ENCODE measurements around the gene FPR2. TPM values are rescaled to one million over a fixed set of nuclear protein-coding genes. Genes with fewer than 3 reads are reported as not detected.

FPR2 gene
- total RNA-seq, 1 experiment from 2014 or later: not detected

GRCh38 chr19:51722492-51722891, 38.5 kb upstream of the FPR2 start:
- Mint-ChIP-seq H3K27ac (ENCODE audit: unreplicated experiment) (no peak overlapping the region), H3K4me3 (ENCODE audit: unreplicated experiment) (no peak overlapping the region), H3K4me1 (ENCODE audit: low read depth, unreplicated experiment) (no peaks in the 10 kb centered on the region), H3K9me3 (ENCODE audit: unreplicated experiment) (peaks cover 30% of the 10 kb centered on the region), H3K36me3 (ENCODE audit: insufficient read depth, unreplicated experiment) (no peaks in the 10 kb centered on the region), H3K27me3 (ENCODE audit: insufficient read depth, unreplicated experiment) (peaks cover 6% of the 10 kb centered on the region)
- no peaks in the 10 kb centered on the region for H3K36me3 ChIP-seq (ENCODE audit: control insufficient read depth, insufficient read depth, low read length)
- ChIA-PET CTCF (no interaction called here), POLR2A (no interaction called here)
- no peak for DNase-seq
- intact Hi-C loops (cut with micrococcal nuclease; ENCODE audit: unreplicated experiment): no loop called here
- H3K9me3 ChIP-seq: 0 out of 2 replicates have a peak, but pooled peaks cover 5% of the 10 kb centered on the region
- no TSS peak for BruUV-seq (replicated peaks)
- no peak for TF ChIP-seq CTCF (IDR thresholded peaks at IDR 0.05; ENCODE audit: insufficient read depth in 1 of 2, low read depth in 1 of 2, low read length in 1 of 2, severe bottlenecking in 1 of 2, unreplicated experiment in 1 of 2)
- H3K4me1 ChIP-seq: no peaks in the 10 kb centered on the region
- H3K27me3 ChIP-seq (replicated peaks; ENCODE audit: control insufficient read depth, insufficient read depth, low read length): no peaks in the 10 kb centered on the region
- no peak overlapping the region for H3K4me3 ChIP-seq (ENCODE audit: low read depth, low read length)

GRCh38 chr19:51724543-51724942, 36.4 kb upstream of the FPR2 start:
- Mint-ChIP-seq H3K4me1 (ENCODE audit: low read depth, unreplicated experiment) (no peaks in the 10 kb centered on the region), H3K9me3 (ENCODE audit: unreplicated experiment) (peaks cover 26% of the 10 kb centered on the region), H3K27me3 (ENCODE audit: insufficient read depth, unreplicated experiment) (peaks cover 6% of the 10 kb centered on the region), H3K36me3 (ENCODE audit: insufficient read depth, unreplicated experiment) (no peaks in the 10 kb centered on the region), H3K27ac (ENCODE audit: unreplicated experiment) (no peak overlapping the region), H3K4me3 (ENCODE audit: unreplicated experiment) (no peak overlapping the region)
- no peaks in the 10 kb centered on the region for H3K4me1 ChIP-seq
- no peaks in the 10 kb centered on the region for H3K36me3 ChIP-seq (ENCODE audit: control insufficient read depth, insufficient read depth, low read length)
- H3K4me3 ChIP-seq (ENCODE audit: low read depth, low read length): no peak overlapping the region
- no peak for TF ChIP-seq CTCF (IDR thresholded peaks at IDR 0.05; ENCODE audit: insufficient read depth in 1 of 2, low read depth in 1 of 2, low read length in 1 of 2, severe bottlenecking in 1 of 2, unreplicated experiment in 1 of 2)
- CTCF ChIA-PET: no interaction called here
- BruUV-seq (replicated peaks): no TSS peak
- no peak for DNase-seq
- intact Hi-C loops (cut with micrococcal nuclease; ENCODE audit: unreplicated experiment): no loop called here
- POLR2A ChIA-PET: interaction anchor here (0.6 kb wide), 1 partner anchor 385 kb away, joined by 3 read pairs; no protein-coding TSS in a partner anchor
- H3K27me3 ChIP-seq (replicated peaks; ENCODE audit: control insufficient read depth, insufficient read depth, low read length): no peaks in the 10 kb centered on the region
- H3K9me3 ChIP-seq: no peaks in the 10 kb centered on the region; the same call in 1 of the 2 replicates

GRCh38 chr19:51726049-51726448, 34.9 kb upstream of the FPR2 start:
- no peak overlapping the region for H3K27ac Mint-ChIP-seq (ENCODE audit: unreplicated experiment)
- H3K9me3 Mint-ChIP-seq (ENCODE audit: unreplicated experiment): peaks cover 34% of the 10 kb centered on the region
- no peaks in the 10 kb centered on the region for H3K4me1 Mint-ChIP-seq (ENCODE audit: low read depth, unreplicated experiment)
- ChIA-PET POLR2A (no interaction called here), CTCF (no interaction called here)
- no peaks in the 10 kb centered on the region for H3K4me1 ChIP-seq
- no peaks in the 10 kb centered on the region for H3K27me3 ChIP-seq (replicated peaks; ENCODE audit: control insufficient read depth, insufficient read depth, low read length)
- peaks cover 6% of the 10 kb centered on the region for H3K27me3 Mint-ChIP-seq (ENCODE audit: insufficient read depth, unreplicated experiment)
- DNase-seq: no peak
- no peak overlapping the region for H3K4me3 ChIP-seq (ENCODE audit: low read depth, low read length)
- H3K36me3 ChIP-seq (ENCODE audit: control insufficient read depth, insufficient read depth, low read length): no peaks in the 10 kb centered on the region
- H3K4me3 Mint-ChIP-seq (ENCODE audit: unreplicated experiment): no peak overlapping the region
- H3K36me3 Mint-ChIP-seq (ENCODE audit: insufficient read depth, unreplicated experiment): no peaks in the 10 kb centered on the region
- intact Hi-C loops (cut with micrococcal nuclease; ENCODE audit: unreplicated experiment): no loop called here
- no peak for TF ChIP-seq CTCF (IDR thresholded peaks at IDR 0.05; ENCODE audit: insufficient read depth in 1 of 2, low read depth in 1 of 2, low read length in 1 of 2, severe bottlenecking in 1 of 2, unreplicated experiment in 1 of 2)
- no TSS peak for BruUV-seq (replicated peaks)
- H3K9me3 ChIP-seq: peaks cover 6% of the 10 kb centered on the region; the same call in 1 of the 2 replicates
